GM21619 (cell line): ENCODE measurements around the gene ZG16B.

Experiments
- ATAC-seq: cut with Tn5 transposase; IDR thresholded peaks from one replicate; pipeline ENCODE4 v1.9.1; 2021; ENCODE audit not compliant: unreplicated experiment

The ZG16B gene

DNA sequence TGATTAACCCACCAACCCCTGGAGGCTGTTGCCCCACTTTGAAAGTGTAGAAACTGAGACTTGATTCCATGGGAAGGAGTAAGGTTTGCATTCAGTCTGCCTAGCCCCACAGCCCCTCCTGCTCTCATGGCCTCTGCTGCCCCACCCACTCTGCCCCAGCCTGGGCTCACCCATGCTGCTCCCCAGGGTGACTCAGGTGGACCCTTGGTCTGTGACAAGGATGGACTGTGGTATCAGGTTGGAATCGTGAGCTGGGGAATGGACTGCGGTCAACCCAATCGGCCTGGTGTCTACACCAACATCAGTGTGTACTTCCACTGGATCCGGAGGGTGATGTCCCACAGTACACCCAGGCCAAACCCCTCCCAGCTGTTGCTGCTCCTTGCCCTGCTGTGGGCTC, 25.4 kb upstream of the ZG16B start:
- ATAC-seq, result no peak

GRCh38 chr16:2806286-2806685, 23.8 kb upstream of the ZG16B start:
- no peak for ATAC-seq

GRCh38 chr16:2808181-2808580, 21.9 kb upstream of the ZG16B start:
- no peak for ATAC-seq

- ATAC-seq, result no peak
Measured at GRCh38 chr16:2809149-2809760, 20.8 kb upstream of the ZG16B start.

GRCh38 chr16:2810651-2811050, 19.5 kb upstream of the ZG16B start:
- no peak for ATAC-seq

GRCh38 chr16:2811703-2812471, 18.2 kb upstream of the ZG16B start:
- no peak for ATAC-seq

- no peak for ATAC-seq
Measured at GRCh38 chr16:2813771-2814221, 16.3 kb upstream of the ZG16B start.

GRCh38 chr16:2814551-2815298, 15.4 kb upstream of the ZG16B start:
- no peak for ATAC-seq

- no peak for ATAC-seq
Measured at GRCh38 chr16:2815299-2815771, 14.8 kb upstream of the ZG16B start.

GRCh38 chr16:2816751-2817339, 13.3 kb upstream of the ZG16B start, which contains the start of gene PRSS21:
Gene PRSS21, plus strand, starts transcription at chr16:2817237. Its CDS starts 32 bp downstream, at chr16:2817269.
- ATAC-seq, result no peak

GRCh38 chr16:2817340-2818271, 12.5 kb upstream of the ZG16B start:
- no peak for ATAC-seq

- no peak for ATAC-seq
Measured at GRCh38 chr16:2818272-2818876, 11.7 kb upstream of the ZG16B start.

- no peak for ATAC-seq
Measured at GRCh38 chr16:2819179-2819938, 10.7 kb upstream of the ZG16B start.

- ATAC-seq, result no peak
Measured at GRCh38 chr16:2819939-2820835, 9.9 kb upstream of the ZG16B start.

DNA sequence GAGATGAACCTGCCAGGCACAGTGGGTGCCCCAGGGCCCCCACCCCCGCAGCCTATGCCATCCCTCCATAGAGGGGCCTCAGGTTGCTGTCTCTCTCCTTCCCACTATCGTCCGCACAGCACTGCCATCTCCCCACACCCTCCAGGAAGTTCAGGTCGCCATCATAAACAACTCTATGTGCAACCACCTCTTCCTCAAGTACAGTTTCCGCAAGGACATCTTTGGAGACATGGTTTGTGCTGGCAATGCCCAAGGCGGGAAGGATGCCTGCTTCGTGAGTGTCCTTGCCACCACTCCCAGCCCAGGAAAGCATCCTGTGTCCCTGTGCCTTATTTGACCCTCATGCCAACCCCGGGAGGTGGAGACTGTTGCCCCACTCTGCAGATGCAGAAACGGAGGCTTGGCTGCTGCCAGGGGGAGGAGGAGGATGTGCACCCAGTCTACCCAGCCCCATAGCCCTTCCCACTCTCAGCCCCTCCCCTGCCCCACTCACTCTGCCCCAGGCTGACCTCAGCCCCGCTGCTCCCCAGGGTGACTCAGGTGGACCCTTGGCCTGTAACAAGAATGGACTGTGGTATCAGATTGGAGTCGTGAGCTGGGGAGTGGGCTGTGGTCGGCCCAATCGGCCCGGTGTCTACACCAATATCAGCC, 9.1 kb upstream of the ZG16B start:
- ATAC-seq, result no peak

- ATAC-seq, result no peak
Measured at GRCh38 chr16:2821487-2822157, 8.5 kb upstream of the ZG16B start.

DNA sequence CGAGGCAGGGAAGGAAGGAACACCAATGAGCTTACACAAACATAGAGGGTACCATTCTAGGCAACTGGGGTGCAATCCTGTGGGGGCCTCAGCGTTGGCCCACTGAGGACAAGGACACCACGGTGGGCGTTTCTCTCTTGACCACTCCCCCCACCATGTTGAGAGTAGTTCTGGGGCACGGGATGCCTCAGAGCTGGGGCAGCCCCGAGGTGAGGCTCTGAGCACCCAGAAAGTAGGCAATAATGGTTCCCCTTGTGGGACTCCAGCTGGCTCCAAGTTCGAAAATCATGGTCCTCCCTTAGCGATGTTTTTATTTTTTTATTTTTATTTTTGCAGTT, 8.0 kb upstream of the ZG16B start:
- no peak for ATAC-seq
